Right lobe of liver (tissue), 4 donors: ENCODE measurements around the gene PDZD2.

Source experiments
- POLR2A ChIP-seq: fragments of 450-650 bp; IDR thresholded peaks from one replicate; pipeline ENCODE4 v1.6.1; 2017; ENCODE audit warnings: antibody characterized with exemption, mild to moderate bottlenecking
- TF ChIP-seq, protein P1 (sequence below), 4 donors: fragments of 200-600 bp in 3 of 4; fragments of 450-650 bp in 1 of 4; IDR thresholded peaks; one replicate each; pipeline versions ENCODE4 v1.5.1 to v1.8.0; 2016 to 2022; ENCODE audit warnings: antibody characterized with exemption in 4 of 4, mild to moderate bottlenecking in 2 of 4
- donor health status: DM: no; HTN: no; CAD: no.
- donor health status: DM: no; HTN: no; CAD: no.
- donor health status: DM: no; HTN: yes; CAD: no.

GRCh38 chr5:32042551-32042961 lies 403.6 kb downstream of the PDZD2 start:
- TF ChIP-seq, protein P1, sequence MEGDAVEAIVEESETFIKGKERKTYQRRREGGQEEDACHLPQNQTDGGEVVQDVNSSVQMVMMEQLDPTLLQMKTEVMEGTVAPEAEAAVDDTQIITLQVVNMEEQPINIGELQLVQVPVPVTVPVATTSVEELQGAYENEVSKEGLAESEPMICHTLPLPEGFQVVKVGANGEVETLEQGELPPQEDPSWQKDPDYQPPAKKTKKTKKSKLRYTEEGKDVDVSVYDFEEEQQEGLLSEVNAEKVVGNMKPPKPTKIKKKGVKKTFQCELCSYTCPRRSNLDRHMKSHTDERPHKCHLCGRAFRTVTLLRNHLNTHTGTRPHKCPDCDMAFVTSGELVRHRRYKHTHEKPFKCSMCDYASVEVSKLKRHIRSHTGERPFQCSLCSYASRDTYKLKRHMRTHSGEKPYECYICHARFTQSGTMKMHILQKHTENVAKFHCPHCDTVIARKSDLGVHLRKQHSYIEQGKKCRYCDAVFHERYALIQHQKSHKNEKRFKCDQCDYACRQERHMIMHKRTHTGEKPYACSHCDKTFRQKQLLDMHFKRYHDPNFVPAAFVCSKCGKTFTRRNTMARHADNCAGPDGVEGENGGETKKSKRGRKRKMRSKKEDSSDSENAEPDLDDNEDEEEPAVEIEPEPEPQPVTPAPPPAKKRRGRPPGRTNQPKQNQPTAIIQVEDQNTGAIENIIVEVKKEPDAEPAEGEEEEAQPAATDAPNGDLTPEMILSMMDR (IDR thresholded peaks at IDR 0.05): no peak
- no peak for TF ChIP-seq POLR2A
